Measurements from ENCODE around the gene HIPK3. TPM values are rescaled to one million over a fixed set of nuclear protein-coding genes. Genes with fewer than 3 reads are reported as not detected.

The HIPK3 gene
- total and polyA plus RNA-seq, 9 of the 15 experiments (the other 6 are each of a cell fraction or from before 2014, with no cell fraction given): 2.3 to 19.6 (median 7.5) TPM

GRCh38 chr11:33257897-33258630, 883 bp downstream of the HIPK3 start (continued):
- TF ChIP-seq ZNF280A (IDR thresholded peaks at IDR 0.05; ENCODE audit: low read depth, partially characterized antibody): no peak
- TF ChIP-seq SIN3B (IDR thresholded peaks at IDR 0.05; ENCODE audit: low read depth): no peak
- peak; percentile 52; the same call in 1 of the 2 replicates for TF ChIP-seq MYNN (IDR thresholded peaks at IDR 0.05)
- no peak for TF ChIP-seq MYNN (CRISPR knock-in tag; IDR thresholded peaks at IDR 0.05)
- TF ChIP-seq, protein P1, sequence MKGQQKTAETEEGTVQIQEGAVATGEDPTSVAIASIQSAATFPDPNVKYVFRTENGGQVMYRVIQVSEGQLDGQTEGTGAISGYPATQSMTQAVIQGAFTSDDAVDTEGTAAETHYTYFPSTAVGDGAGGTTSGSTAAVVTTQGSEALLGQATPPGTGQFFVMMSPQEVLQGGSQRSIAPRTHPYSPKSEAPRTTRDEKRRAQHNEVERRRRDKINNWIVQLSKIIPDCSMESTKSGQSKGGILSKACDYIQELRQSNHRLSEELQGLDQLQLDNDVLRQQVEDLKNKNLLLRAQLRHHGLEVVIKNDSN (CRISPR knock-in tag; IDR thresholded peaks at IDR 0.05): no peak
- TF ChIP-seq, protein P2, sequence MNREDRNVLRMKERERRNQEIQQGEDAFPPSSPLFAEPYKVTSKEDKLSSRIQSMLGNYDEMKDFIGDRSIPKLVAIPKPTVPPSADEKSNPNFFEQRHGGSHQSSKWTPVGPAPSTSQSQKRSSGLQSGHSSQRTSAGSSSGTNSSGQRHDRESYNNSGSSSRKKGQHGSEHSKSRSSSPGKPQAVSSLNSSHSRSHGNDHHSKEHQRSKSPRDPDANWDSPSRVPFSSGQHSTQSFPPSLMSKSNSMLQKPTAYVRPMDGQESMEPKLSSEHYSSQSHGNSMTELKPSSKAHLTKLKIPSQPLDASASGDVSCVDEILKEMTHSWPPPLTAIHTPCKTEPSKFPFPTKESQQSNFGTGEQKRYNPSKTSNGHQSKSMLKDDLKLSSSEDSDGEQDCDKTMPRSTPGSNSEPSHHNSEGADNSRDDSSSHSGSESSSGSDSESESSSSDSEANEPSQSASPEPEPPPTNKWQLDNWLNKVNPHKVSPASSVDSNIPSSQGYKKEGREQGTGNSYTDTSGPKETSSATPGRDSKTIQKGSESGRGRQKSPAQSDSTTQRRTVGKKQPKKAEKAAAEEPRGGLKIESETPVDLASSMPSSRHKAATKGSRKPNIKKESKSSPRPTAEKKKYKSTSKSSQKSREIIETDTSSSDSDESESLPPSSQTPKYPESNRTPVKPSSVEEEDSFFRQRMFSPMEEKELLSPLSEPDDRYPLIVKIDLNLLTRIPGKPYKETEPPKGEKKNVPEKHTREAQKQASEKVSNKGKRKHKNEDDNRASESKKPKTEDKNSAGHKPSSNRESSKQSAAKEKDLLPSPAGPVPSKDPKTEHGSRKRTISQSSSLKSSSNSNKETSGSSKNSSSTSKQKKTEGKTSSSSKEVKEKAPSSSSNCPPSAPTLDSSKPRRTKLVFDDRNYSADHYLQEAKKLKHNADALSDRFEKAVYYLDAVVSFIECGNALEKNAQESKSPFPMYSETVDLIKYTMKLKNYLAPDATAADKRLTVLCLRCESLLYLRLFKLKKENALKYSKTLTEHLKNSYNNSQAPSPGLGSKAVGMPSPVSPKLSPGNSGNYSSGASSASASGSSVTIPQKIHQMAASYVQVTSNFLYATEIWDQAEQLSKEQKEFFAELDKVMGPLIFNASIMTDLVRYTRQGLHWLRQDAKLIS (CRISPR knock-in tag; IDR thresholded peaks at IDR 0.05): no peak
- no peak for TF ChIP-seq ZNF347 (CRISPR knock-in tag; IDR thresholded peaks at IDR 0.05; ENCODE audit: low read depth)
- 0 out of 2 replicates have a peak, but pooled peaks have one; percentile 10 for TF ChIP-seq ZNF830 (CRISPR knock-in tag; IDR thresholded peaks at IDR 0.05)
- peak; percentile 89 for TF ChIP-seq POLR2G (IDR thresholded peaks at IDR 0.05; ENCODE audit: low read depth, low read length)
- no peak for TF ChIP-seq GTF2A2 (tag; IDR thresholded peaks at IDR 0.05)
- TF ChIP-seq FOSL1 (tag; conservative IDR thresholded peaks at IDR 0.05): no peak
- TF ChIP-seq, protein P3, sequence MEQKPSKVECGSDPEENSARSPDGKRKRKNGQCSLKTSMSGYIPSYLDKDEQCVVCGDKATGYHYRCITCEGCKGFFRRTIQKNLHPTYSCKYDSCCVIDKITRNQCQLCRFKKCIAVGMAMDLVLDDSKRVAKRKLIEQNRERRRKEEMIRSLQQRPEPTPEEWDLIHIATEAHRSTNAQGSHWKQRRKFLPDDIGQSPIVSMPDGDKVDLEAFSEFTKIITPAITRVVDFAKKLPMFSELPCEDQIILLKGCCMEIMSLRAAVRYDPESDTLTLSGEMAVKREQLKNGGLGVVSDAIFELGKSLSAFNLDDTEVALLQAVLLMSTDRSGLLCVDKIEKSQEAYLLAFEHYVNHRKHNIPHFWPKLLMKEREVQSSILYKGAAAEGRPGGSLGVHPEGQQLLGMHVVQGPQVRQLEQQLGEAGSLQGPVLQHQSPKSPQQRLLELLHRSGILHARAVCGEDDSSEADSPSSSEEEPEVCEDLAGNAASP (IDR thresholded peaks at IDR 0.05): no peak
- TF ChIP-seq, protein P4, sequence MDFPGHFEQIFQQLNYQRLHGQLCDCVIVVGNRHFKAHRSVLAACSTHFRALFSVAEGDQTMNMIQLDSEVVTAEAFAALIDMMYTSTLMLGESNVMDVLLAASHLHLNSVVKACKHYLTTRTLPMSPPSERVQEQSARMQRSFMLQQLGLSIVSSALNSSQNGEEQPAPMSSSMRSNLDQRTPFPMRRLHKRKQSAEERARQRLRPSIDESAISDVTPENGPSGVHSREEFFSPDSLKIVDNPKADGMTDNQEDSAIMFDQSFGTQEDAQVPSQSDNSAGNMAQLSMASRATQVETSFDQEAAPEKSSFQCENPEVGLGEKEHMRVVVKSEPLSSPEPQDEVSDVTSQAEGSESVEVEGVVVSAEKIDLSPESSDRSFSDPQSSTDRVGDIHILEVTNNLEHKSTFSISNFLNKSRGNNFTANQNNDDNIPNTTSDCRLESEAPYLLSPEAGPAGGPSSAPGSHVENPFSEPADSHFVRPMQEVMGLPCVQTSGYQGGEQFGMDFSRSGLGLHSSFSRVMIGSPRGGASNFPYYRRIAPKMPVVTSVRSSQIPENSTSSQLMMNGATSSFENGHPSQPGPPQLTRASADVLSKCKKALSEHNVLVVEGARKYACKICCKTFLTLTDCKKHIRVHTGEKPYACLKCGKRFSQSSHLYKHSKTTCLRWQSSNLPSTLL (IDR thresholded peaks at IDR 0.05): no peak
- TF ChIP-seq ZFP91 (CRISPR knock-in tag; IDR thresholded peaks at IDR 0.05): no peak
- no peak for TF ChIP-seq SMAD2 (IDR thresholded peaks at IDR 0.05; ENCODE audit: low read depth, low read length)
- peak; percentile 36 for TF ChIP-seq FUS (optimal IDR thresholded peaks at IDR 0.05; ENCODE audit: low read depth, low read length)
- TF ChIP-seq HCFC1 (IDR thresholded peaks at IDR 0.05; ENCODE audit: low read depth, low read length): no peak
